Natural killer cell treated with Interleukin-12 subunit alpha and Interleukin-12 subunit beta and Interleukin-15 and Interleukin-18, amount 100 ng/mL, for 72 hours (primary cell): ENCODE results near the gene TTC7B. TPM values are rescaled to one million over a fixed set of nuclear protein-coding genes. Genes with fewer than 3 reads are reported as not detected.
"Not testable (repeated sequence)": the region's sequence is repeated elsewhere in the genome, so short reads cannot be mapped to it uniquely, and the experiment has no call there.

ENCODE experiments used
- ATAC-seq, 2 donors: fragments of 150-1000 bp; cut with Tn5 transposase in 1 of 2; sonication (Bioruptor Pico), chemical (Tn5 transposase) in 1 of 2; 2 replicates each; pipeline ENCODE4 v1.10.0; 2021
- DNase-seq: peaks from one replicate; pipeline ENCODE4 v3.0.0; 2022; ENCODE audit warnings: low spot score
- H3K27ac Mint-ChIP-seq, 2 donors: 1 replicate in 1 of 2; 2 replicates in 1 of 2; pipeline ENCODE4 v1.8.0; 2022; ENCODE audit warnings: mixed read lengths in 2 of 2, mild to moderate bottlenecking in 1 of 2, moderate library complexity in 1 of 2
- H3K27me3 Mint-ChIP-seq, 2 donors: 1 replicate in 1 of 2; 2 replicates in 1 of 2; pipeline ENCODE4 v1.8.0; 2022; ENCODE audit warnings: mixed read lengths in 2 of 2
- H3K36me3 Mint-ChIP-seq: one replicate; pipeline ENCODE4 v1.8.0; 2022; ENCODE audit warnings: mixed read lengths
- H3K4me1 Mint-ChIP-seq, 2 donors: 1 replicate in 1 of 2; 2 replicates in 1 of 2; pipeline ENCODE4 v1.8.0; 2022; ENCODE audit warnings: low read depth in 2 of 2, mixed read lengths in 2 of 2, mild to moderate bottlenecking in 1 of 2
- H3K4me3 Mint-ChIP-seq: one replicate; pipeline ENCODE4 v1.8.0; 2022; ENCODE audit warnings: mixed read lengths
- H3K9me3 Mint-ChIP-seq: 2 replicates; pipeline ENCODE4 v1.8.0; 2022; ENCODE audit warnings: mixed read lengths
- total RNA-seq, 2 donors: library from RNA; stranded (reverse); gene quantifications; one replicate each; pipeline ENCODE4 v1.2.3, GENCODE V29; 2022

The TTC7B gene
- total RNA-seq = 10 to 100 TPM in 1 of 2 donors, 1 to 10 TPM in 1; 8.9 to 24.5 TPM

- Mint-ChIP-seq H3K27ac (peak within 1 kb of the TSS; percentile 49 to 61), H3K9me3 (no peaks in the 10 kb centered on the region), H3K36me3 (no peaks in the 10 kb centered on the region), H3K4me3 (peak within 1 kb of the TSS; percentile 66), H3K27me3 (peaks cover 5 to 8% of the 10 kb centered on the region in 2 donors), H3K4me1 (peaks cover 21 to 27% of the 10 kb centered on the region in 2 donors)
- DNase-seq (no peak), ATAC-seq (peak; percentile 77 to 82)
Measured at GRCh38 chr14:90815822-90816662, at the start of gene TTC7B. Gene TTC7B, minus strand, starts transcription at chr14:90816430. Its CDS starts 135 bp downstream, at chr14:90816295.

GRCh38 chr14:90864741-90865140, 48.5 kb upstream of the TTC7B start:
- ATAC-seq = no peak
- no peak overlapping the region for H3K4me3 Mint-ChIP-seq
- DNase-seq = no peak
- no peaks in the 10 kb centered on the region for H3K9me3 Mint-ChIP-seq
- H3K4me1 Mint-ChIP-seq = peaks cover 0 to 9% of the 10 kb centered on the region in 2 donors
- H3K27ac Mint-ChIP-seq = no peak overlapping the region
- H3K36me3 Mint-ChIP-seq = no peaks in the 10 kb centered on the region
- no peaks in the 10 kb centered on the region for H3K27me3 Mint-ChIP-seq

GRCh38 chr14:90858511-90858910, 42.3 kb upstream of the TTC7B start:
- Mint-ChIP-seq H3K4me1 (no peaks in the 10 kb centered on the region), H3K36me3 (no peaks in the 10 kb centered on the region), H3K27ac (no peak overlapping the region), H3K4me3 (no peak overlapping the region), H3K27me3 (no peaks in the 10 kb centered on the region), H3K9me3 (no peaks in the 10 kb centered on the region)
- ATAC-seq (no peak), DNase-seq (no peak)

GRCh38 chr14:90857866-90858265, 41.6 kb upstream of the TTC7B start:
- Mint-ChIP-seq H3K4me1 (no peaks in the 10 kb centered on the region), H3K27ac (no peak overlapping the region), H3K9me3 (no peaks in the 10 kb centered on the region), H3K27me3 (no peaks in the 10 kb centered on the region), H3K4me3 (no peak overlapping the region), H3K36me3 (no peaks in the 10 kb centered on the region)
- ATAC-seq = no peak
- no peak for DNase-seq

GRCh38 chr14:90856115-90856514, 39.9 kb upstream of the TTC7B start:
- H3K9me3 Mint-ChIP-seq, ATAC-seq, H3K27me3 Mint-ChIP-seq, H3K4me3 Mint-ChIP-seq, DNase-seq, H3K4me1 Mint-ChIP-seq, H3K27ac Mint-ChIP-seq, H3K36me3 Mint-ChIP-seq: not testable (repeated sequence)

GRCh38 chr14:90853116-90853515, 36.9 kb upstream of the TTC7B start:
- DNase-seq (no peak), ATAC-seq (no peak)
- no peaks in the 10 kb centered on the region for H3K9me3 Mint-ChIP-seq
- no peaks in the 10 kb centered on the region for H3K27me3 Mint-ChIP-seq
- no peaks in the 10 kb centered on the region for H3K4me1 Mint-ChIP-seq
- H3K27ac Mint-ChIP-seq = no peak overlapping the region
- no peaks in the 10 kb centered on the region for H3K36me3 Mint-ChIP-seq
- H3K4me3 Mint-ChIP-seq = no peak overlapping the region

- Mint-ChIP-seq H3K4me3 (no peak overlapping the region), H3K4me1 (no peaks in the 10 kb centered on the region), H3K36me3 (no peaks in the 10 kb centered on the region), H3K27me3 (no peaks in the 10 kb centered on the region), H3K27ac (no peak overlapping the region), H3K9me3 (no peaks in the 10 kb centered on the region)
- DNase-seq (no peak), ATAC-seq (no peak)
Measured at GRCh38 chr14:90851327-90852036, 35.3 kb upstream of the TTC7B start.

- no peaks in the 10 kb centered on the region for H3K27me3 Mint-ChIP-seq
- no peaks in the 10 kb centered on the region for H3K36me3 Mint-ChIP-seq
- no peak overlapping the region for H3K27ac Mint-ChIP-seq
- DNase-seq = no peak
- H3K4me3 Mint-ChIP-seq = no peak overlapping the region
- no peaks in the 10 kb centered on the region for H3K9me3 Mint-ChIP-seq
- H3K4me1 Mint-ChIP-seq = no peaks in the 10 kb centered on the region
- ATAC-seq = no peak
Measured at GRCh38 chr14:90850487-90850886, 34.3 kb upstream of the TTC7B start.

- Mint-ChIP-seq H3K9me3 (no peaks in the 10 kb centered on the region), H3K27me3 (no peaks in the 10 kb centered on the region), H3K4me1 (no peaks in the 10 kb centered on the region), H3K4me3 (no peak overlapping the region), H3K27ac (no peak overlapping the region), H3K36me3 (no peaks in the 10 kb centered on the region)
- DNase-seq = no peak
- ATAC-seq = no peak
Measured at GRCh38 chr14:90849787-90850444, 33.7 kb upstream of the TTC7B start.

GRCh38 chr14:90848944-90849731, 32.9 kb upstream of the TTC7B start:
- H3K9me3 Mint-ChIP-seq = no peaks in the 10 kb centered on the region
- H3K36me3 Mint-ChIP-seq = no peaks in the 10 kb centered on the region
- H3K27ac Mint-ChIP-seq = no peak overlapping the region
- ATAC-seq = no peak
- H3K4me1 Mint-ChIP-seq = no peaks in the 10 kb centered on the region
- H3K4me3 Mint-ChIP-seq = no peak overlapping the region
- no peaks in the 10 kb centered on the region for H3K27me3 Mint-ChIP-seq
- DNase-seq = no peak

- Mint-ChIP-seq H3K4me1 (peaks cover 6% of the 10 kb centered on the region in 2 donors), H3K27ac (no peak overlapping the region), H3K27me3 (no peaks in the 10 kb centered on the region), H3K4me3 (no peak overlapping the region), H3K9me3 (no peaks in the 10 kb centered on the region), H3K36me3 (no peaks in the 10 kb centered on the region)
- ATAC-seq (no peak), DNase-seq (no peak)
Measured at GRCh38 chr14:90846511-90846910, 30.3 kb upstream of the TTC7B start.

GRCh38 chr14:90844321-90844720, 28.1 kb upstream of the TTC7B start:
- no peaks in the 10 kb centered on the region for H3K9me3 Mint-ChIP-seq
- no peaks in the 10 kb centered on the region for H3K27me3 Mint-ChIP-seq
- H3K36me3 Mint-ChIP-seq = no peaks in the 10 kb centered on the region
- H3K27ac Mint-ChIP-seq = no peak overlapping the region
- H3K4me3 Mint-ChIP-seq = no peak overlapping the region
- no peak for DNase-seq
- no peak for ATAC-seq
- H3K4me1 Mint-ChIP-seq = peaks cover 6% of the 10 kb centered on the region in 2 donors

GRCh38 chr14:90842726-90843125, 26.5 kb upstream of the TTC7B start:
- Mint-ChIP-seq H3K9me3 (no peaks in the 10 kb centered on the region), H3K4me3 (no peak overlapping the region), H3K4me1 (peaks cover 6% of the 10 kb centered on the region in 2 donors), H3K36me3 (no peaks in the 10 kb centered on the region), H3K27ac (peak overlapping the region in 1 of 2 donors; percentile 30), H3K27me3 (no peaks in the 10 kb centered on the region)
- DNase-seq (no peak), ATAC-seq (peak; percentile 58 to 76)
